D721Med (cell line): ENCODE results near the gene SF3B3.
"Not testable (repeated sequence)": the region's sequence is repeated elsewhere in the genome, so short reads cannot be mapped to it uniquely, and the experiment has no call there.

ENCODE experiments used
- DNase-seq: peaks from one replicate; pipeline ENCODE4 v3.0.0; 2011; ENCODE audit warnings: low spot score; ENCODE audit not compliant: insufficient read length
- FAIRE-seq: peaks from 2 replicates; lab custom pipeline; 2011; peaks lifted over from hg19 to GRCh38; lab: Jason Lieb, UNC
- CTCF ChIP-seq: IDR thresholded peaks from 2 replicates; pipeline ENCODE4 v1.5.1; 2012; ENCODE audit warnings: mild to moderate bottlenecking, control low read depth; ENCODE audit not compliant: insufficient read depth; ENCODE audit errors: missing control alignments

The SF3B3 gene

GRCh38 chr16:70529051-70529777 is 5.6 kb downstream of the SF3B3 start:
- peak; percentile 54 for TF ChIP-seq CTCF
- FAIRE-seq = no peak
- no peak for DNase-seq

- not testable (repeated sequence) for DNase-seq, FAIRE-seq
These were observed 6.3 kb downstream of the SF3B3 start for GRCh38 chr16:70529954-70530353.

GRCh38 chr16:70534971-70535370 is 11.4 kb downstream of the SF3B3 start:
- no peak for TF ChIP-seq CTCF
- DNase-seq (no peak), FAIRE-seq (no peak)

GRCh38 chr16:70540994-70541393 is 17.4 kb downstream of the SF3B3 start:
- TF ChIP-seq CTCF = no peak
- DNase-seq (no peak), FAIRE-seq (no peak)

- DNase-seq (no peak), FAIRE-seq (no peak)
- TF ChIP-seq CTCF = no peak
These were observed 20.9 kb downstream of the SF3B3 start for GRCh38 chr16:70544548-70544947.

- no peak for TF ChIP-seq CTCF
- DNase-seq (no peak), FAIRE-seq (no peak)
These were observed 25.3 kb downstream of the SF3B3 start for GRCh38 chr16:70548936-70549335.

- DNase-seq (no peak), FAIRE-seq (no peak)
- TF ChIP-seq CTCF = no peak
These were observed 26.5 kb downstream of the SF3B3 start for GRCh38 chr16:70550082-70550481.
